Endothelial cell of umbilical vein (primary cell): ENCODE results near the gene EDEM3.

Experiments used
- EZH2 ChIP-seq: IDR thresholded peaks from 2 replicates; pipeline ENCODE4 v1.6.1; 2012; ENCODE audit warnings: borderline replicate concordance, low read depth, mild to moderate bottlenecking, moderate library complexity, low read length, inconsistent platforms; ENCODE audit not compliant: severe bottlenecking
- GATA2 ChIP-seq: IDR thresholded peaks from 2 replicates; pipeline ENCODE4 v1.7.0; 2011; ENCODE audit warnings: low read depth, mild to moderate bottlenecking, moderate library complexity, mixed read lengths, low read length; ENCODE audit not compliant: insufficient read length, insufficient read depth
- JUN ChIP-seq: IDR thresholded peaks from 2 replicates; pipeline ENCODE4 v1.6.1; 2011; ENCODE audit warnings: borderline replicate concordance, low read depth; ENCODE audit not compliant: insufficient read length, insufficient read depth
- POLR2A ChIP-seq: IDR thresholded peaks from 2 replicates; pipeline ENCODE4 v1.6.1; 2012; ENCODE audit warnings: low read depth, mild to moderate bottlenecking, control low read depth, low read length
- POLR2AphosphoS5 ChIP-seq: IDR thresholded peaks from 2 replicates; pipeline ENCODE4 v1.6.1; 2012; ENCODE audit warnings: low read depth, mild to moderate bottlenecking, control low read depth, low read length, moderate library complexity; ENCODE audit not compliant: insufficient read depth
- TF ChIP-seq, protein P1 (sequence below), 2 donors: IDR thresholded peaks; 1 replicate in 1 of 2; 2 replicates in 1 of 2; pipeline ENCODE4 v1.5.1; 2011; ENCODE audit warnings: low read length in 2 of 2, mild to moderate bottlenecking in 2 of 2, moderate library complexity in 2 of 2, control low read depth in 1 of 2, inconsistent platforms in 1 of 2, low read depth in 1 of 2; ENCODE audit not compliant: insufficient read depth in 1 of 2; ENCODE audit errors: extremely low read depth in 1 of 2
- TF ChIP-seq, protein P2 (sequence below): IDR thresholded peaks from 2 replicates; pipeline ENCODE4 v1.6.1; 2011; ENCODE audit not compliant: insufficient read depth, insufficient read length

DNA sequence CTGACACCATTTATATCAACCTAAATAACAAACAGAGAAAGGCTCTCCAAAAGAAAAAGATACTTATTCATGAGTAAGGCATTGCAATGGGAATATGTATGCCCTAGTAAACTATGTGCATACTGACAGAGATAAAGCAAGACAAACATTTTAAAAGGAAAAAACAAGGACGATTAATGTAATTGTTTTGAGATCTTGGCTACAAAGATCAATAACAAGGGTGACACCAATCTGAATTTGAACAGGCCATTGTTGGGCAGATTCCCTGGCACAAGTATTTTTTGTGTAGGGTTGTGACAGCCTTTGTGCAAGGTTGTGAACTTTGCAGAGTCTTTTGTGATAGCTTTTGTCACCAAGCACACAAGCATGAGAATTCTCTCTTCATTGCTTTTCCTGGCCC lies 85.3 kb downstream of the EDEM3 start:
- TF ChIP-seq, protein P1, sequence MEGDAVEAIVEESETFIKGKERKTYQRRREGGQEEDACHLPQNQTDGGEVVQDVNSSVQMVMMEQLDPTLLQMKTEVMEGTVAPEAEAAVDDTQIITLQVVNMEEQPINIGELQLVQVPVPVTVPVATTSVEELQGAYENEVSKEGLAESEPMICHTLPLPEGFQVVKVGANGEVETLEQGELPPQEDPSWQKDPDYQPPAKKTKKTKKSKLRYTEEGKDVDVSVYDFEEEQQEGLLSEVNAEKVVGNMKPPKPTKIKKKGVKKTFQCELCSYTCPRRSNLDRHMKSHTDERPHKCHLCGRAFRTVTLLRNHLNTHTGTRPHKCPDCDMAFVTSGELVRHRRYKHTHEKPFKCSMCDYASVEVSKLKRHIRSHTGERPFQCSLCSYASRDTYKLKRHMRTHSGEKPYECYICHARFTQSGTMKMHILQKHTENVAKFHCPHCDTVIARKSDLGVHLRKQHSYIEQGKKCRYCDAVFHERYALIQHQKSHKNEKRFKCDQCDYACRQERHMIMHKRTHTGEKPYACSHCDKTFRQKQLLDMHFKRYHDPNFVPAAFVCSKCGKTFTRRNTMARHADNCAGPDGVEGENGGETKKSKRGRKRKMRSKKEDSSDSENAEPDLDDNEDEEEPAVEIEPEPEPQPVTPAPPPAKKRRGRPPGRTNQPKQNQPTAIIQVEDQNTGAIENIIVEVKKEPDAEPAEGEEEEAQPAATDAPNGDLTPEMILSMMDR (IDR thresholded peaks at IDR 0.05; ENCODE audit: extremely low read depth in 1 of 2, insufficient read depth in 1 of 2, low read depth in 1 of 2, low read length in 2 of 2) = no peak
- TF ChIP-seq, protein P2, sequence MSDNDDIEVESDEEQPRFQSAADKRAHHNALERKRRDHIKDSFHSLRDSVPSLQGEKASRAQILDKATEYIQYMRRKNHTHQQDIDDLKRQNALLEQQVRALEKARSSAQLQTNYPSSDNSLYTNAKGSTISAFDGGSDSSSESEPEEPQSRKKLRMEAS = no peak
- no peak for TF ChIP-seq POLR2A
- no peak for TF ChIP-seq POLR2AphosphoS5
- no peak for TF ChIP-seq JUN
- TF ChIP-seq GATA2 = no peak
- no peak for TF ChIP-seq EZH2
